Activated CD8-positive, alpha-beta memory T cell treated with anti-CD3 and anti-CD28 coated beads for 24 hours (primary cell): ENCODE data around the gene CYP2E1.
"Not testable (repeated sequence)": the region's sequence is repeated elsewhere in the genome, so short reads cannot be mapped to it uniquely, and the experiment has no call there.

Source experiments
- DNase-seq: peaks from one replicate; pipeline ENCODE4 v3.0.0-alpha.2; 2020

The CYP2E1 gene

DNA sequence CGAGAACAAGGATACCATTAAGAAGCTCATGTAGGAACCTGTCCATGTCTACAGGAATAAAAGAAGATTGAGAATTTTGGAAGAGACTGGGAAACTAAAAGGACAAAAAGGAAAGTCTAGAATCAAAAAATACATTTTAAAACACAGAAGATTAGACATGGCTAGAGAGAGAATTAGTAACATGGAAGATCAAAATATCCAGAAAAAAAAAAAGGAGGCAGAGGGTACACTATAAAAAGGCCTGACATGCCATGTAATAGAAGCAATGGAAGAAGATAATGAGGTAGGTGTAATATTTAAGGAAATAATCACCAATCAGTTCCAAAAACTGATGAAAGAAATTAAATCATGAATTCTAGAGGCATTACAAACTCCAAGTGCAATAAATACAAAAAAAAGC lies 46.3 kb downstream of the CYP2E1 start:
- DNase-seq: not testable (repeated sequence)

DNA sequence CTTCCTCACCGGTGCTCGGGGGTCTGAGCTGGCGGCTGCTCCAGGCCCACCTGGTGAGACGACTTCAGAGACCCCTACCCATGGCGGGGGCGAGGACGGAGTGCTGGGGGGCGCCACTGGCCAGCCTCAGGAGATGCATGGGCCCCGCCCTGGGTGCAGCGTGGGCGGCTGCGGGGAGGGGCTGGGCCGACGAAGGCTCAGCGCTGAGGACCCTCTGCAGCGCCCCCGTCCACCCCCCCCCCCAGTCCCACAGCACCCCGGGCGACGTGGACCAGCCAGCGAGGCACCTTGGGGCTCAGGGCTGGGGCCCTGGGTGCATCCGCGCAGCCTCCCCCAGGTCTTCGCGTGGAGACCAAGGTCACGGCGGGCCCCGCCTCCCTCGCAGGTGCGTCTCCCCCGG lies 49.9 kb downstream of the CYP2E1 start:
- not testable (repeated sequence) for DNase-seq
